ENCODE results near the gene SNX14.
"Not testable (repeated sequence)": the region's sequence is repeated elsewhere in the genome, so short reads cannot be mapped to it uniquely, and the experiment has no call there.

SNX14 gene

GRCh38 chr6:85582832-85583231 is 10.8 kb downstream of the SNX14 start:
- DNase-seq (ENCODE audit: low spot score): not testable (repeated sequence)

- no peak for DNase-seq (ENCODE audit: low spot score)
Observed at GRCh38 chr6:85581572-85581971, 12.1 kb downstream of the SNX14 start.

DNA sequence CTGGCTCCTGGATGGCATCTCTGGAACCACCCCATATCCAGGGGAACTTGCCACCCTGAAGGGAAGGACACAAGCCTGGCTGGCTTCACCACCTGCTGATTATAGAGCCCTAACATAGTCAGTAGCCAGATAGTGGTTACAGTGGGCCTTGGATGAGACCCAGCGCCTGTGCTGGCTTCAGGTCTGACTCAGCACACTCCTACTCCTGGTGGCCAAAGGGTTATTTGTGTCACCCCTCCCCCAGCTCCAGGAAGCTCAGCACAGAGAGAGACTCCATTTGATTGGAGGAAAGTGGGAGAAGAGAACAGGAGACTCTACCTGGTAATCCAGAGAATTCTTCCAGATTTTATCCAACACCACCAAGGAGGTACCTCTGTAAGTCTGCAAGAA is 12.8 kb downstream of the SNX14 start:
- no peak for DNase-seq (ENCODE audit: low spot score)

GRCh38 chr6:85580118-85580877 is 13.4 kb downstream of the SNX14 start:
- no peak for DNase-seq (ENCODE audit: low spot score)

DNA sequence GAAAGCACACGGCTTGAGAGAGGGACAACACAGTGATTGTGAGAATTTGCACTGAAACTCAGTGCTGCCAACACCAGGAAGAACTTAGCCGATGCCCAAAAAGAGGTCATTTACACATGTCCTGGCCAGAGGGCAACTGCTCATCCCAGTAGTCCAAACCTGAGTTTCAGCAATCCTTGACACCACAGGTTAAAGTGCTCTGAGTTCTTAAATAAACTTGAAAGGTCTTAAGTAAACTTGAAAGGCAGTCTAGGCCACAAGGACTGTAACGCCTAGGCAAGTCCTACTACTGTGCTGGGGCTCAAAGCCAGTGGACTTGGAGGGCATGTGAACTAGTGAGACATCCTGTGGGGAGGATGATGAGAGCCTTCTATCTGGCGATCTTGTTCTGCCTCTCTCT is 14.1 kb downstream of the SNX14 start:
- DNase-seq (ENCODE audit: low spot score): no peak

- DNase-seq (ENCODE audit: low spot score): no peak
Observed at GRCh38 chr6:85576476-85576875, 17.2 kb downstream of the SNX14 start.

DNA sequence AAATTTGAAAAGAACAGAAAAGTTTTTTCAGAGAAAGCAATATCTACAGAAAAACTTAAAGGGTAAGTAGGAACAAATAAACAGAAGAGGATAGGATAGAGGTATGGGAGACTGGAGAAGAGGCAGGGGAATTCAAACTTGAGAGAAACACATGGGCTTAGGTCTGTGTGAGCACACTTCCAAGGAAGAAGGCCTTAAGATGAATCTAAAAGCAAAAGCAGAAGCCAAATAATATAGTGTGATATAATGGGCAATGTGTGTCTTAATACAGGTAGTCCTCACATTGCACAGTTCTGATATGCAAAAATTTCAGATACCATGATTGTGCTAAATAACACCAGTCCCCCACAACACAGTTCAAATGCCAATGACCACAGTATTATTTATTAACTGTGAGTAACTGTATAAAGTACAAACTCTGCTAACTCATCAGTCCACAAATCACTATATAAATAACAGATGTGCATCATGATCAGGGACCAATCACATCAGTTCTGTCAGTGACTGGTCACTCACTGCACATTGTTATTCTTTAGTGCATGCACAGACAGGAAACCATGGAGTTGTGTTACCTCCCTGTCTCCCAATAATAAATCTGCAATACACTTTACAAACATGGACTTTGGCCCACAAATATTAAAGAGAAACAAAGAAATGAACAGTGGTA is 18.6 kb downstream of the SNX14 start:
- peak; percentile 58 for DNase-seq (ENCODE audit: low spot score)

DNA sequence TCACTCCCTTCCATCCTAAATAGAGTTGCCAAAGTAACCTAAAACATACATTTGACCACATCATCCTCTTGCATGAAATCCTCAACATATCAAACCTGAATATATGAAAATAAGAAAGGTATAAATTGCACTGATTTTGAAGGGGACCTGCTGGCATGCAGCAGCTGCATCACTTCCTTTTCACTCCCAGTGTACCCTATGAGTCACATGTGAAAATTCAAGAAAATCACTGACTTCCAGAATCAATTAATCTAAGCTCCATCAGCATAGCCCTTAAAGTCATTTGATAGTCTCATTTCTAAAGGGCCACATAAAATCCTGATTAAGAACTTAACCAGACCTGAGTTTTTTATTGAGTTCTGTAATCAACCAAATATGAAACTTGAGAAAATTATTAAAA is 24.3 kb downstream of the SNX14 start:
- peak; percentile 22 for DNase-seq (ENCODE audit: low spot score)

- no peak for DNase-seq (ENCODE audit: low spot score)
Observed at GRCh38 chr6:85568411-85568810, 25.2 kb downstream of the SNX14 start.

GRCh38 chr6:85565736-85566135 is 27.9 kb downstream of the SNX14 start:
- DNase-seq (ENCODE audit: low spot score): no peak

GRCh38 chr6:85564223-85564622 is 29.4 kb downstream of the SNX14 start:
- not testable (repeated sequence) for DNase-seq (ENCODE audit: low spot score)

DNA sequence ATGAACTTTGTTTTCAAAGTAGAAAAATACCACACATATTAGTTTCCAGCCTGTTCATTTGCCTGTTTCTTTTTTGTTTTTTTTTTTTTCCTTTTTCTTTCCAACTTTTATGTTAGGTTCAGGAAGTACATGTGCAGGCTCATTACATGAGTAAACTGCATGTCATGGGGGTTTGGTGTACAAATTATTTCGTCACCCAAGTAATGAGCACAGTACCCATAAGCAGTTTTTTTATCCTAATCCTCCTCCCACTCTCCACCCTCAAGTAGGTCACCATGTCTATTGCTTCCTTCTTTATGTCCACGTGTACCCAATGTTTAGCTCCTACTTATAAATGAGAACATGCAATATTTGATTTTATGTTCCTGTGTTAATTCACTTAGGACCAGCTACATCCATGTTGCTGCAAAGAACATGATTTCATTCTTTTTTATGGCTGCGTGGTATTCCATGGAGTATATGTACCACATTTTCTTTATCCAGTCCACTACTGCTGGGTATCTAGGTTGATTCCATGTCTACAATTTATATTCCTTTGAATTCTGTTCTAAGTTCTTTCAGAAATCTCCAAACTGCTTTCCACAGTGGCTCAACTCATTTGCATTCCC is 31.8 kb downstream of the SNX14 start:
- no peak for DNase-seq (ENCODE audit: low spot score)

DNA sequence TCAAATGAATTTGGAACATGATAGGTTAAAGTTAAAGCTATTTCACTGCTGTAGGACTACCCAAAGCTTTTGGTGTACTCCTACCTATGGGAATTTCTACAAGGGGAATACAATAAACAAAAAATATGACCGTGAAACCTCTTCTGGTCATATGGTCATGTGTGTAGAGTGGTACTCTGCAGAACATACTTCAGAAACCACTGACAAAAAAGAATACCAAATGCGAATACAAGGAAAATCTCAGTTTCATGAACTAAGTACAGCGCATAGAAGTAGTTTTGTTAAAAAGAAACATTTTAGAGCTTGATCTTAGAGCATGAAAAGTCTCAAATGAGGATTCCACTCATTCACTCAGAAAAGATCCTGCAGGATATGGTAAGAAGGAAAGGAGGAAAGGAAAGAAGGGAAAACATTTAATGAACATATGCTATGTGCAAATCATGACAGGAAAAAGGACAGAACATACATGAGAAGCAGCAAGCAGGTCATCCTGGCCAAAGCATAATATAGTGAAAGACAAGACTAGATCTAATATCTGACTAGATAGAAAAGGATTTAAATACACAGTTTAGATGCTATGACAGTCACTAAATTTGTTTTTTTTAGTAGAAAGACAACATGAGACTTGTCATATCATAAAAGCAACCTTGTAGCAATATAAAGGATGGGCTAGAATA is 36.5 kb downstream of the SNX14 start:
- DNase-seq (ENCODE audit: low spot score): no peak

DNA sequence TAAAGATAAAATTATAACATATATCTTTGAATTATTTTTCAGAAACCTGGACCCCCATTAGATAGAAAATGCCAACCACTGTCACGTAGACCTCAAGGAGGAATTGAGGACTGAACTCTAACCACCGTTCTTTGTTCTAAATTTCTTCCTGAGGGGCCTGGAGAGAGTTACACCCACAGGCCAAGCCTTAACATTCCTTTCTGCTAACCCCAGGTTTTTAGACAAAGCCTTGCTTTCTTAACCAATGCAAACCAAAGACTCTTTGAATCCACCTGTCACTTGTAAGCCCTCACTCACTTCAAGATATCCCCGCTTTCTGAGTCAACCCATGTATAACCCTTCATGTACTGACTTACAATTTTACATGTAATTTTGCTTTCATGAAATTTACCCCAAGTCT is 41.0 kb downstream of the SNX14 start:
- DNase-seq (ENCODE audit: low spot score): no peak

GRCh38 chr6:85551264-85551663 is 42.4 kb downstream of the SNX14 start:
- DNase-seq (ENCODE audit: low spot score): no peak

GRCh38 chr6:85547719-85548118 is 45.9 kb downstream of the SNX14 start:
- DNase-seq (ENCODE audit: low spot score): no peak

DNA sequence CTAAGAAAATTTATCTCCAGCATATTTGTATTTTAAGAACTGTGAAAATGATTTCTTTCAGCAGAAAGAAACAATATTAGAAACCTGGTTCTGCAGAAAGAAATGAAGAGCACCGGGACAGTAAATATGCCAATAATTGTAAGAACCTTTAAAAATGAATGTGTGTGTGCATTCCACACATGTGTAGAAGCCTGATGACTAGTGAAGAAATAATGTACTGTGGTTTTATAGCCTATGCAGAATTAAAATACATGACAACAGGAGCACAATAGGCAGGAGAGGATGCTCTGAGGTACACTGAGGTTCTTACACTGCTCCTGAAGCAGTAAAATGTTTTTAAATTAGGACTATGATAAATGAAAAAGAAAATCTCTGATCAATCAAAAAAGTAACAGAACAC is 48.9 kb downstream of the SNX14 start:
- DNase-seq (ENCODE audit: low spot score): no peak

GRCh38 chr6:85537055-85537494 is 56.6 kb downstream of the SNX14 start:
- no peak for DNase-seq (ENCODE audit: low spot score)

GRCh38 chr6:85524281-85524680 is 69.4 kb downstream of the SNX14 start:
- not testable (repeated sequence) for DNase-seq (ENCODE audit: low spot score)

DNA sequence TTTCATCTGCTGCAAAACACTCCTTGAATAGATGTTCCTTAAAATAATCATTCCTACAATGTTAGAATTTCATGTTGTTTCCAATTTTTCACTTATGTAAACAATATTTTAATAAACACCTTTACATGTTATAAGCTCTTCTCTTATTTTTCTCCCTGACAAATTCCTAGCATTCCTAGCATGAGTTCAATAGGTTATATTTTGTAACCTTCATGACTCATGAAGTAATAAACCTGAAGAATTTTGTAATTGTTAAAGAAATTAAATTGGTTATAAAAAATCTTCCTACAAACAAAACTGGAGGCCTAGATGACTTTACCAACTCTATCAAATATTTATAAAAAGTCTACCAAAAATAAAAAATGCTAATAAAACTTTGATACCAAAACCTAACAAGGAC is 77.5 kb downstream of the SNX14 start:
- no peak for DNase-seq (ENCODE audit: low spot score)

DNA sequence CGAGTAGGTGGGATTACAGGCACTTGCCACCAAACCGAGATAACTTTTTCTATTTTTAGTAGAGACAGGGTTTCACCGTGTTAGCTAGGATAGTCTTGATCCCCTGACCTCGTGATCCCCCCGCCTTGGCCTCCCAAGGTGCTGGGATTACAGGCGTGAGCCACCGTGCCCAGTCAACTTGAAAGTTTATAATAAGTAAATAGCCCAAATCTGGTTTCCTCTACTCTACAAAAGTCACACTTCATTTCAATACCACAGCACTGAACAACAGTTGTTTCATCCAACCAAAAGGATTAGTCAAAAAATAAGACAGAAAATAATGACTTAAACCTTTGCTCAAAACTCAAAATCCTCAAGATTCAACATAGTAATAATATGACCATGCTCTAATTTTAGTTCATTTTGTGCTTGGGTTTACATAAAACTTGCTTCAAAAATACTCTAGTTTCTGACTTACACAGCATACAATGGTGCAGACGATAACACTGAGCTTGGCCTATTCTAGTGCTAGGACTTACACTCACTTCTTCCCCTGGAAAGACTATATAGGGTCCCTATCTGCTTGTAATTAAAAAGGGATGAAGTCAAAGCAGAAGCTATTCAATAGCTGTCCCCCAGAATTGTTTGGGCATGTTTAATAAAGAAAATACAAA is 87.1 kb downstream of the SNX14 start:
- DNase-seq (ENCODE audit: low spot score): no peak

DNA sequence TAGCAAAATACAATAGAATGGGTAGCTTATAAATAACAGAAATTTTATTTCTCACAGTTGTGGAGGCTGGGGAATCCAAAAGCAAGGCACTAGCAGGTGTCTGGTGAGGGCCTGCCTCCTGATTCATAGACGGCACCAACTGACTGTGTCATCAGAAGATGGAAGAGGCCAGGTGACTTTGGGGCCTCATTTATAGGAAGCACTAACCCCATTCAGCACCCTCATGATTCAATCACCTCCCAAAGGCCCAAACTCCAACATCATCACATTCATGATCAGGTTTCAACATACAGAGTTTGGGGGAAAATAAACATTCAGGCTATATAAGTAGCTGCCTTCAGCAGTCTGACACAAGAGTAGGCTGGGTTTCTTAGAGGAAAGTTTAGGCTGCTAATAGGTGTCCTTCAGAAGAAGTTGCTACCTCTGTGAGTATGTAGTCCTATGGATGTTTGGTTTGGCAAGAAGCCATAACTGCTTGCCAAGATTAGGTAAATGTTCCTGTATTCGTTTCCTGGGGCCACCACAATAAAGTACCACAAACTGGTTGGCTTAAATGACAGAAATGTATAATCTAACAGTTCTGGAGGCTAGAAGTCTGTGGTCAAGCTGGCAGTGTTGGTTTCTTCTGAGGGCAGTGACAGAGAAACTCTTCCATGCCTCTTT is 94.9 kb downstream of the SNX14 start:
- DNase-seq (ENCODE audit: low spot score): no peak
